DND-41 (cell line): ENCODE measurements around the gene CTSO.

Experiments used
- ATAC-seq: fragments of 200-7000 bp; cut with Tn5 transposase; 3 replicates; pipeline ENCODE4 v1.9.1; 2021; ENCODE audit warnings: low read depth; ENCODE audit not compliant: insufficient read depth
- DNase-seq: peaks from one replicate; pipeline ENCODE4 v3.0.0-alpha.2; 2020
- H2AFZ ChIP-seq: 2 replicates; pipeline ENCODE4 v1.6.0; 2012; ENCODE audit warnings: low read depth, low read length
- H3K27ac ChIP-seq: 2 replicates; pipeline ENCODE4 v1.5.1; 2012; ENCODE audit warnings: low read length, inconsistent platforms
- H3K27me3 ChIP-seq: fragments of 200-600 bp; sonication (generic); 2 replicates; pipeline ENCODE4 v1.6.0; 2012; ENCODE audit warnings: low read length, mild to moderate bottlenecking, inconsistent platforms; ENCODE audit not compliant: insufficient read depth, poor library complexity
- H3K36me3 ChIP-seq: 2 replicates; pipeline ENCODE4 v1.5.1; 2012; ENCODE audit warnings: low read length, inconsistent platforms; ENCODE audit not compliant: insufficient read depth
- H3K4me1 ChIP-seq: 2 replicates; pipeline ENCODE4 v1.5.1; 2012; ENCODE audit warnings: mild to moderate bottlenecking, low read length; ENCODE audit not compliant: insufficient read depth
- H3K4me2 ChIP-seq: 2 replicates; pipeline ENCODE4 v1.6.0; 2012; ENCODE audit warnings: mild to moderate bottlenecking, moderate library complexity, low read length, inconsistent platforms; ENCODE audit not compliant: insufficient read depth
- H3K4me3 ChIP-seq, 2 experiments: fragments of 200-600 bp in 1 of 2; shearing (Covaris generic) in 1 of 2; 2 replicates each; pipeline ENCODE4 v1.5.1; 2012 to 2016; ENCODE audit warnings: inconsistent platforms in 2 of 2, low read length in 2 of 2, mild to moderate bottlenecking in 2 of 2, low read depth in 1 of 2, moderate library complexity in 1 of 2
- H3K79me2 ChIP-seq: 2 replicates; pipeline ENCODE4 v1.6.0; 2012; ENCODE audit warnings: low read length, inconsistent platforms; ENCODE audit not compliant: insufficient read depth
- H3K9ac ChIP-seq: 2 replicates; pipeline ENCODE4 v1.6.0; 2012; ENCODE audit warnings: low read depth, mild to moderate bottlenecking, inconsistent platforms, low read length, moderate library complexity
- H3K9me3 ChIP-seq: 2 replicates; pipeline ENCODE4 v1.5.1; 2012; ENCODE audit warnings: low read length, moderate library complexity, mild to moderate bottlenecking, inconsistent platforms; ENCODE audit not compliant: insufficient read depth, severe bottlenecking
- H4K20me1 ChIP-seq: 2 replicates; pipeline ENCODE4 v1.6.0; 2012; ENCODE audit warnings: low read length; ENCODE audit not compliant: insufficient read depth
- EZH2 ChIP-seq: IDR thresholded peaks from 3 replicates; pipeline ENCODE4 v1.6.1; 2012; ENCODE audit warnings: borderline replicate concordance, low read depth, mild to moderate bottlenecking, moderate library complexity, low read length, inconsistent platforms; ENCODE audit not compliant: severe bottlenecking
- TF ChIP-seq, protein P1 (sequence below): IDR thresholded peaks from 2 replicates; pipeline ENCODE4 v1.5.1; 2012; ENCODE audit warnings: borderline replicate concordance, low read length, moderate library complexity, mild to moderate bottlenecking; ENCODE audit not compliant: poor library complexity, severe bottlenecking; ENCODE audit errors: extremely low read depth

The CTSO gene

GRCh38 chr4:155954939-155955338, 1.3 kb upstream of the CTSO start:
- H2AFZ ChIP-seq, result no peak overlapping the region; the same call in 1 of the 2 replicates

GRCh38 chr4:155954118-155954685, 536 bp upstream of the CTSO start:
- peak overlapping the region; percentile 72 for H3K4me2 ChIP-seq

More at GRCh38 chr4:155954939-155955338, 1.3 kb upstream of the CTSO start:
- H3K4me1 ChIP-seq, result peaks cover 14% of the 10 kb centered on the region
- no peak overlapping the region for H3K4me2 ChIP-seq
- no peaks in the 10 kb centered on the region for H4K20me1 ChIP-seq
- H3K9ac ChIP-seq, result no peak overlapping the region
- peaks cover 3% of the 10 kb centered on the region for H3K27me3 ChIP-seq
- H3K27ac ChIP-seq, result no peak overlapping the region
- H3K9me3 ChIP-seq, result no peaks in the 10 kb centered on the region
- no peaks in the 10 kb centered on the region for H3K36me3 ChIP-seq
- no peak for ATAC-seq
- DNase-seq, result no peak
- TF ChIP-seq EZH2, result no peak
- TF ChIP-seq, protein P1, sequence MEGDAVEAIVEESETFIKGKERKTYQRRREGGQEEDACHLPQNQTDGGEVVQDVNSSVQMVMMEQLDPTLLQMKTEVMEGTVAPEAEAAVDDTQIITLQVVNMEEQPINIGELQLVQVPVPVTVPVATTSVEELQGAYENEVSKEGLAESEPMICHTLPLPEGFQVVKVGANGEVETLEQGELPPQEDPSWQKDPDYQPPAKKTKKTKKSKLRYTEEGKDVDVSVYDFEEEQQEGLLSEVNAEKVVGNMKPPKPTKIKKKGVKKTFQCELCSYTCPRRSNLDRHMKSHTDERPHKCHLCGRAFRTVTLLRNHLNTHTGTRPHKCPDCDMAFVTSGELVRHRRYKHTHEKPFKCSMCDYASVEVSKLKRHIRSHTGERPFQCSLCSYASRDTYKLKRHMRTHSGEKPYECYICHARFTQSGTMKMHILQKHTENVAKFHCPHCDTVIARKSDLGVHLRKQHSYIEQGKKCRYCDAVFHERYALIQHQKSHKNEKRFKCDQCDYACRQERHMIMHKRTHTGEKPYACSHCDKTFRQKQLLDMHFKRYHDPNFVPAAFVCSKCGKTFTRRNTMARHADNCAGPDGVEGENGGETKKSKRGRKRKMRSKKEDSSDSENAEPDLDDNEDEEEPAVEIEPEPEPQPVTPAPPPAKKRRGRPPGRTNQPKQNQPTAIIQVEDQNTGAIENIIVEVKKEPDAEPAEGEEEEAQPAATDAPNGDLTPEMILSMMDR, result no peak
- H3K4me3 ChIP-seq, result no peak overlapping the region
- no peaks in the 10 kb centered on the region for H3K79me2 ChIP-seq

DNA sequence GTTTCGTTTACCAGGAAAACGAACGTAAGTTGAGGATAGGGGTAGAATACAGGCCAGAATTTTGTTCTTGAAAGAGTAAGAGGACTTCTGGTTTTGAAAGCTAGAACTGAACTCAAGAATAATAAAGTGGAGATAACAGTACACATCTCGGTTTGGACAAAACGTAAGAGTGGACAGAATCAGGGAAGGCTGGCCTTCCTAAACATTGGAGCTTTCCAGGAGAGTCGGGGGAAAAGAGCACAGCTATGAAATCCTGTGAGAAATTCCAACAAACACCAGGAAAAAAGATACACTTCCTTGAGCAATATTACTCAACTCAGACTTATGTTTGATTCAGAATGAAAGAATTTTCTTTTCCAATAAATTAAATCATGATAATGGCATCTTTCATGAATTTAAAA, 1.2 kb downstream of the CTSO start:
- H3K27me3 ChIP-seq, result no peaks in the 10 kb centered on the region
- H3K4me2 ChIP-seq, result peak overlapping the region; percentile 72
- peak overlapping the region in 1 of 2 experiments; percentile 90; a peak in 1 of 4 replicates for H3K4me3 ChIP-seq
- H3K36me3 ChIP-seq, result no peaks in the 10 kb centered on the region
- no peak for ATAC-seq
- H3K9me3 ChIP-seq, result no peaks in the 10 kb centered on the region
- H3K9ac ChIP-seq, result peak overlapping the region; percentile 9; the same call in 1 of the 2 replicates
- H3K27ac ChIP-seq, result no peak overlapping the region
- H2AFZ ChIP-seq, result peak overlapping the region; percentile 78
- TF ChIP-seq, protein P1, result no peak
- TF ChIP-seq EZH2, result no peak
- H3K4me1 ChIP-seq, result peaks cover 14% of the 10 kb centered on the region
- no peaks in the 10 kb centered on the region for H4K20me1 ChIP-seq
- H3K79me2 ChIP-seq, result no peaks in the 10 kb centered on the region
- DNase-seq, result no peak

More at GRCh38 chr4:155954118-155954685, 536 bp upstream of the CTSO start:
- peaks cover 14% of the 10 kb centered on the region for H3K4me1 ChIP-seq
- peaks cover 3% of the 10 kb centered on the region for H3K27me3 ChIP-seq
- H3K27ac ChIP-seq, result peak overlapping the region; percentile 80
- ATAC-seq, result no peak
- peak overlapping the region; percentile 42 to 90; a peak in 3 of 4 replicates for H3K4me3 ChIP-seq
- TF ChIP-seq EZH2, result no peak
- TF ChIP-seq, protein P1, result no peak
- peak; percentile 9 for DNase-seq
- H3K36me3 ChIP-seq, result no peaks in the 10 kb centered on the region
- no peaks in the 10 kb centered on the region for H3K9me3 ChIP-seq
- peak overlapping the region; percentile 87 for H2AFZ ChIP-seq
- H4K20me1 ChIP-seq, result no peaks in the 10 kb centered on the region
- H3K79me2 ChIP-seq, result no peaks in the 10 kb centered on the region
- peak overlapping the region; percentile 74 for H3K9ac ChIP-seq
